ENCODE data around the gene SHC4.
"Not testable (repeated sequence)": the region's sequence is repeated elsewhere in the genome, so short reads cannot be mapped to it uniquely, and the experiment has no call there.

Gene SHC4

GRCh38 chr15:48877630-48878595, 85.8 kb downstream of the SHC4 start, which contains the start of gene EID1:
TSS of gene EID1 (plus strand) at chr15:48878134. CDS start at chr15:48878177, 43 bp downstream.
- DNase-seq (ENCODE audit: low read depth): peak; percentile 93

GRCh38 chr15:48876057-48876456, 87.7 kb downstream of the SHC4 start:
- no peak for DNase-seq (ENCODE audit: low read depth)

GRCh38 chr15:48875241-48875960, 88.3 kb downstream of the SHC4 start:
- no peak for DNase-seq (ENCODE audit: low read depth)

GRCh38 chr15:48872632-48873031, 91.1 kb downstream of the SHC4 start:
- DNase-seq (ENCODE audit: low read depth): no peak

- no peak for DNase-seq (ENCODE audit: low read depth)
Measured at GRCh38 chr15:48871542-48871941, 92.2 kb downstream of the SHC4 start.

- DNase-seq (ENCODE audit: low read depth): no peak
Measured at GRCh38 chr15:48869966-48870365, 93.8 kb downstream of the SHC4 start.

GRCh38 chr15:48868536-48868935, 95.2 kb downstream of the SHC4 start:
- DNase-seq (ENCODE audit: low read depth): no peak

GRCh38 chr15:48868023-48868422, 95.7 kb downstream of the SHC4 start:
- DNase-seq (ENCODE audit: low read depth): no peak

GRCh38 chr15:48866141-48866563, 97.6 kb downstream of the SHC4 start:
- no peak for DNase-seq (ENCODE audit: low read depth)

- DNase-seq (ENCODE audit: low read depth): no peak
Measured at GRCh38 chr15:48865370-48866079, 98.2 kb downstream of the SHC4 start.

- DNase-seq (ENCODE audit: low read depth): no peak
Measured at GRCh38 chr15:48862705-48863104, 101.0 kb downstream of the SHC4 start.

- DNase-seq (ENCODE audit: low read depth): no peak
Measured at GRCh38 chr15:48861813-48862431, 101.8 kb downstream of the SHC4 start.

- DNase-seq (ENCODE audit: low read depth): no peak
Measured at GRCh38 chr15:48859426-48859825, 104.3 kb downstream of the SHC4 start.

- no peak for DNase-seq (ENCODE audit: low read depth)
Measured at GRCh38 chr15:48858401-48858800, 105.3 kb downstream of the SHC4 start.

- DNase-seq (ENCODE audit: low read depth): no peak
Measured at GRCh38 chr15:48856942-48857341, 106.8 kb downstream of the SHC4 start.

GRCh38 chr15:48855501-48856440, 107.9 kb downstream of the SHC4 start:
- DNase-seq (ENCODE audit: low read depth): no peak

GRCh38 chr15:48854434-48854833, 109.3 kb downstream of the SHC4 start:
- DNase-seq (ENCODE audit: low read depth): not testable (repeated sequence)

- no peak for DNase-seq (ENCODE audit: low read depth)
Measured at GRCh38 chr15:48851956-48852355, 111.8 kb downstream of the SHC4 start.

- DNase-seq (ENCODE audit: low read depth): no peak
Measured at GRCh38 chr15:48850648-48851047, 113.1 kb downstream of the SHC4 start.

GRCh38 chr15:48845123-48845522, 118.6 kb downstream of the SHC4 start:
- DNase-seq (ENCODE audit: low read depth): no peak

- no peak for DNase-seq (ENCODE audit: low read depth)
Measured at GRCh38 chr15:48842501-48842900, 121.2 kb downstream of the SHC4 start.
